ENCODE data around the gene NR1D1.

The NR1D1 gene

DNA sequence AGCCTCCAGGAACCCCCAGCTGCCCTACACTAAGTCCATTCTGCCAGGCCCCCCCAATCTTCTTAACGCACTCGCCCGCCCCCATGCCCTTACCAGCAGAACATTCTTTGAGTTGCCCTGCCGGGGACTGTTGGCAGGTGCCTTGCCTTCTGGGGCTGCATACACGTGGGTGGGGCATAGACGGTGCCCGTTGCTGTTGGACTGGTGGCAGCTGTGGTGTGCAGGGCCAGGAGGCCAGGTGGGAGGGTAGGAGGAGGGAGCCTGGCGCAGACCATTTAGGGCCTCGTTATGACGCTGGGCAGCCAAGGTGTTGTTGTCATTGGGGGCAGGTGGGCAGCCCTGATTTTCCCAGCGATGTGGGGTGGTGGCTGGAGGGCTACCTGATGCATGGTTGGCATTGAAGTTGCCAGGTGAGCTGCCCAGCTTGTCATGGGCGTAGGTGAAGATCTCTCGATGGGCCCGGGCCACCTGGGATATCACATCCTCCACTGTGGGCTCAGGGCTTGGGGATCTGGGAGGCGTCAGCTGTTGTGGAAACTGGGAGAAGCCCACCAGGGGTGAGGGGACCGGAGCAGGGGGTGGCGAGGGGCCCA lies 4.9 kb downstream of the NR1D1 start:
- 95% methylated on average over 17 of the region's 17 CpGs for WGBS, 2 experiments
- H3K27me3 ChIP-seq (ENCODE audit: control insufficient read depth, insufficient read depth, low read length, poor library complexity, severe bottlenecking): peaks cover 12% of the 10 kb centered on the region
- H3K4me1 ChIP-seq (ENCODE audit: control insufficient read depth, insufficient read depth, low read length): peaks cover 22% of the 10 kb centered on the region
- H3K36me3 ChIP-seq (ENCODE audit: control insufficient read depth, insufficient read depth, low read length): peaks cover 9% of the 10 kb centered on the region
- H3K27ac ChIP-seq (ENCODE audit: insufficient read depth, low read depth, low read length, poor library complexity, severe bottlenecking): no peak overlapping the region
- no peak overlapping the region for H3K4me3 ChIP-seq (ENCODE audit: insufficient read depth, low read depth, low read length)
- H3K9me3 ChIP-seq (ENCODE audit: control insufficient read depth, low read length): no peaks in the 10 kb centered on the region

DNA sequence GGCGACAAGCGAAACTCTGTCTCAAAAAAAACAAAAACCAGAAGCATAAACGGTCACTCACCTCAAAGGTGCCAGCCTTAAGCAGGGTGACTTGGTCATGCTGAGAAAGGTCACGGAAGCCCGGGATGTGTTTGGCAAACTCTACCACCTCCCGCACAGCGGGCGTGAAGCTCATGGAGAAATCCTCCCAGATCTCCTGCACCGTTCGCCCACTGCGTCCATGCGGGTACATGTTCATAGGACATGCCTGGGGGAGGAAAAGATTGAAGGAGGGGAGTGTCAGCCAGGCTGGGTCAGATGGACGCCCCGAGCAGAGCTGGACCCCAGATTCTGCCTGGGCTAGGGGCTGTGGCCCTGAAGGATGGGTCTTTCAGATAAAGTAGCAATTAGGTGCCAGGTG lies 5.5 kb downstream of the NR1D1 start:
- Histone ChIP-seq H3K4me3 (ENCODE audit: insufficient read depth, low read depth, low read length) (no peak overlapping the region), H3K9me3 (ENCODE audit: control insufficient read depth, low read length) (no peaks in the 10 kb centered on the region), H3K27me3 (ENCODE audit: control insufficient read depth, insufficient read depth, low read length, poor library complexity, severe bottlenecking) (peaks cover 7% of the 10 kb centered on the region), H3K27ac (ENCODE audit: insufficient read depth, low read depth, low read length, poor library complexity, severe bottlenecking) (no peak overlapping the region), H3K36me3 (ENCODE audit: control insufficient read depth, insufficient read depth, low read length) (peaks cover 9% of the 10 kb centered on the region), H3K4me1 (ENCODE audit: control insufficient read depth, insufficient read depth, low read length) (peaks cover 20% of the 10 kb centered on the region)
- WGBS, 2 experiments: 95 to 97% methylated on average over 14 of the region's 14 CpGs

DNA sequence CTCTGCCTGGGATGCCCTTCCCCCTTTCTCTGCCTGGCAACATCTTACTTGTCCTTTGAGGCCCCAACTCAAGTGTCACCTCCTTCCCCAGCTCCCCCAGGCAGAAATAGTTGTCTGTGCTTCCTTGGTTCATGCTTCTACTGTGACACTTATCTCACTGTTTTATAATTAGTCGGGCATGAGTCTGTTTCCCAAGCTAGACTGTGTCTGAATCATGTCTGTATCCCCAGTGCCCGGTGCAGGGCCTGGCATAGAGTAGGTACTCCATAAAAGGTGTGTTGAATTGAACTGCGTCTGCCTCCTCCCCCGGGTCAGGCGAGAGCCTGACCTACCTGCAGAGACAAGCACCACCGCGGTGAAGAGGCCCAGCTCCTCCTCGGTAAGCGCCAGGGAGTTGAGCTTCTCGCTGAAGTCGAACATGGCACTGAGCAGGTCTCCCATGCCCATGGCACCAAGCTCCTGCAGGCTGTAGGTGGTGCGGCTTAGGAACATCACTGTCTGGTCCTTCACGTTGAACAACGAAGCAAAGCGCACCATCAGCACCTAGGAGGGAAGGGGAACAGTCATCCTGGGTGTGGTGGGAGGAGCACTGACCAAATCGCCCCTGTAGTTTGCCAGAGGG lies 6.7 kb downstream of the NR1D1 start:
- H3K36me3 ChIP-seq (ENCODE audit: control insufficient read depth, insufficient read depth, low read length): peaks cover 13% of the 10 kb centered on the region

DNA sequence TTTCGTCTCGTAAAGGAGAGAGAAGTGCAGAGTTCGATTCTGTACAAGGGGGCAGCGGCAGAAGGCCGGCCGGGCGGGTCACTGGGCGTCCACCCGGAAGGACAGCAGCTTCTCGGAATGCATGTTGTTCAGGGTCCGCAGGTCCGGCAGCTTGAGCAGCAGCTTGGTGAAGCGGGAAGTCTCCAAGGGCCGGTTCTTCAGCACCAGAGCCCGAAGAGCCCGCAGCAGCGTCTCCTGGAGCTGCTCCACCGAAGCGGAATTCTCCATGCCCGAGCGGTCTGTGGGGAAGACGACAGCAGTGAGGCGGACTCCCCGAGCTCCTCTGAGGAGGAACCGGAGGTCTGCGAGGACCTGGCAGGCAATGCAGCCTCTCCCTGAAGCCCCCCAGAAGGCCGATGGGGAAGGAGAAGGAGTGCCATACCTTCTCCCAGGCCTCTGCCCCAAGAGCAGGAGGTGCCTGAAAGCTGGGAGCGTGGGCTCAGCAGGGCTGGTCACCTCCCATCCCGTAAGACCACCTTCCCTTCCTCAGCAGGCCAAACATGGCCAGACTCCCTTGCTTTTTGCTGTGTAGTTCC lies 7.3 kb downstream of the NR1D1 start:
- H3K27me3 ChIP-seq (ENCODE audit: control insufficient read depth, insufficient read depth, low read length, poor library complexity, severe bottlenecking): no peaks in the 10 kb centered on the region
- no peaks in the 10 kb centered on the region for H3K9me3 ChIP-seq (ENCODE audit: control insufficient read depth, low read length)
- peaks cover 13% of the 10 kb centered on the region for H3K36me3 ChIP-seq (ENCODE audit: control insufficient read depth, insufficient read depth, low read length)
- H3K4me3 ChIP-seq (ENCODE audit: insufficient read depth, low read depth, low read length): no peak overlapping the region
- H3K27ac ChIP-seq (ENCODE audit: insufficient read depth, low read depth, low read length, poor library complexity, severe bottlenecking): no peak overlapping the region
- peaks cover 7% of the 10 kb centered on the region for H3K4me1 ChIP-seq (ENCODE audit: control insufficient read depth, insufficient read depth, low read length)
- 93 to 96% methylated on average over 29 of the region's 29 CpGs for WGBS, 2 experiments

More for the DNA sequence above, 6.7 kb downstream of the NR1D1 start:
- Histone ChIP-seq H3K27me3 (ENCODE audit: control insufficient read depth, insufficient read depth, low read length, poor library complexity, severe bottlenecking) (no peaks in the 10 kb centered on the region), H3K27ac (ENCODE audit: insufficient read depth, low read depth, low read length, poor library complexity, severe bottlenecking) (no peak overlapping the region), H3K9me3 (ENCODE audit: control insufficient read depth, low read length) (no peaks in the 10 kb centered on the region), H3K4me1 (ENCODE audit: control insufficient read depth, insufficient read depth, low read length) (peaks cover 13% of the 10 kb centered on the region), H3K4me3 (ENCODE audit: insufficient read depth, low read depth, low read length) (no peak overlapping the region)
- WGBS, 2 experiments: 93 to 94% methylated on average over 16 of the region's 16 CpGs

DNA sequence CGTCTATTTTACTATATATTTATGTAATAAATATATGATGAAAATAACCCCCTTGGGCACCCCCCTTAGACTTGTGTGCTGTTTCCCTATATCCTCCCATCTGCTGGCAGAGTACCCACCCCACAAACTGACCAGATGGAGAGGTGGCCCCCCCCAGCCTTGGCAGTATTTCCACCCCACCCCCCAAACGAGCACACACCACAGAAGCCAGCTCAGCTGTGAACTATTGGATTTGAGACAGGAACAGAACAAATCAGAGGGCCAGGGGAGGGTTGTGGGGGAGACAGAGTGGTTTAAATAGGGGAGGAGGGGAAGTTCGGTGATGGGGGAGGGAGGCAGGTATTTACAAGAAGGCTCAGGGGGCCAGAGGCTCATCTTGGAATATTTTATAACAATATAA lies 7.8 kb downstream of the NR1D1 start:
- Histone ChIP-seq H3K9me3 (ENCODE audit: control insufficient read depth, low read length) (no peaks in the 10 kb centered on the region), H3K27me3 (ENCODE audit: control insufficient read depth, insufficient read depth, low read length, poor library complexity, severe bottlenecking) (no peaks in the 10 kb centered on the region), H3K27ac (ENCODE audit: insufficient read depth, low read depth, low read length, poor library complexity, severe bottlenecking) (no peak overlapping the region), H3K4me3 (ENCODE audit: insufficient read depth, low read depth, low read length) (no peak overlapping the region), H3K4me1 (ENCODE audit: control insufficient read depth, insufficient read depth, low read length) (peaks cover 5% of the 10 kb centered on the region), H3K36me3 (ENCODE audit: control insufficient read depth, insufficient read depth, low read length) (peaks cover 13% of the 10 kb centered on the region)
- 67 to 94% methylated on average over 1 to 2 of the region's 3 CpGs for WGBS, 2 experiments

DNA sequence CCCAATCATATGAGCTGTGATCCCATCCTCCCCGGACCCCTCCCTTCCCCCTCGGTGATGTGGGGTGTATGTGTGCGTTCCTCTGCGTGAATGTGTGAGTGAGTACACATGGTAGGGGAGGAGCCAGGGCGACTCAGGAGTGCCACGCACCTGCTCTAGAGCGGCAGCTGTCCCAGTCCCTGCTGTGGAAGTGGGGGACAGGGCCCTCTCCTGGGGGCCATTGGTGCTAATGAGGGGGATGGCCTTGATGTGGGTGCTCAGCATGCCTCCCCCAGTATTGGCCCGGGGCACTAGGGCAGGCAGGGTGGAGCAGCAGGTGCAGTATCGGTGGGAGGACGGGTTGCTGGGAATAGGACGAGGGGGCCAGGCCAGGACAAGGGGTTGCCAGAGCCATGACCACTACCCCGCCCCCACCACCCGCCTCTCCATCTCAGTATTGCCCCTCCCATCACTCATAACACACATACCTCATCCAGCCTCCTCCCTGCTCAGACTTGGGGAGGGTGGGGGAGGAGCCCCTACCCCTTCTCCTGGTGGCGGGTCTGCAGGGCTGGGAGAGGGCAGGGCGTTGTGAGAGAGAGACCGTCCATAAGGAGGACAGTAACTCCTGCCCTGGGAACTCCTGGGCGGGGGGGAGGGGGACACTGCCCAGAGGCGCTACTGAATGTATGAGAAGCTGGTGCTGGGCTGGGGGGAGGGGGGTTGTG lies 8.5 kb downstream of the NR1D1 start:
- peaks cover 19% of the 10 kb centered on the region for H3K36me3 ChIP-seq (ENCODE audit: control insufficient read depth, insufficient read depth, low read length)
- no peaks in the 10 kb centered on the region for H3K27me3 ChIP-seq (ENCODE audit: control insufficient read depth, insufficient read depth, low read length, poor library complexity, severe bottlenecking)
- no peak overlapping the region for H3K27ac ChIP-seq (ENCODE audit: insufficient read depth, low read depth, low read length, poor library complexity, severe bottlenecking)
- 66 to 69% methylated on average over 14 to 18 of the region's 18 CpGs for WGBS, 2 experiments
- H3K4me1 ChIP-seq (ENCODE audit: control insufficient read depth, insufficient read depth, low read length): peaks cover 5% of the 10 kb centered on the region
- H3K9me3 ChIP-seq (ENCODE audit: control insufficient read depth, low read length): no peaks in the 10 kb centered on the region
- no peak overlapping the region for H3K4me3 ChIP-seq (ENCODE audit: insufficient read depth, low read depth, low read length)

DNA sequence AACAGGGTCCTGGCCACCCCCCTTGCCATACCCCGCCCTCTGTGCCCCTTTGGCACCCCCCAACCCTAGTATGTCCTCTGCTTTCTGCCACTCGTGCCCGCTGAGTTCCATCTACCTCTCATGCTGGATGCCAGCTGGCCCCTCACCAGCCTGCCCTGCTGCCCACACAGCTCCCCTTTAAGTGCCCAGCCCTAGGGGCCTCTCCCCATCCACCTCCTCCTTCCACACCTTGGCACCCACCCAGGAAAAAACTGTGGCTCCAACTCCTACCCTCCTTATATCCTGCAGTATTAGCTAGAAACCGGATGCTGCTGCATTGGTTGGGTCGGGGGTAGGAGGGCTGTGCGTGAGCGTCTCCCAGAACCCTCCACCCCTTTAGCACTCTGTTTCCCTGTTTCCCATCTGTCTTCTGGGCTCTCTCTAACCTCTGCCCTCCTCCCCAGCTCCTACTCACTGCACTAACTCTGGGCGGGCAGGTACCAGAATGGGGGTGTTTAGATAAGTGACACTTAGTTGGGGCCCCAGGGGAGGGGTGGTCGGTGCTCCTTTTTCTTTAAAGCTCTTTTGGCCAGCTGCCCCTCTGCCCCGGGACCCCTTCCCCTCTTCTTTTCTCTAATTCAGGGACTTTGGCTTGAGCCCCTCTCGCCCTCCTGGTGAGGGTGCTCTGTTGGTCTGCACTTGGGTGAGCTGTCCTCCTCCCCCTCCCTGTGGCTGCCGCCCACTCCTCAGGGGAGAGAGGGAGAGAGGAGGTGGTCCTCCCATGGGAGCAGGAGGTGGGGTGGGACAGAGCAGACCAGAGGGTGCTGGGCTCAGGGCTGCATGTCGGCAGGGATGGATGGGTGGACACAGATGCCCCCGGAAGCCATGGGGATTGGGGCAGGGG lies 9.9 kb downstream of the NR1D1 start:
- H3K27ac ChIP-seq (ENCODE audit: insufficient read depth, low read depth, low read length, poor library complexity, severe bottlenecking): no peak overlapping the region
- peaks cover 5% of the 10 kb centered on the region for H3K4me1 ChIP-seq (ENCODE audit: control insufficient read depth, insufficient read depth, low read length)
- H3K27me3 ChIP-seq (ENCODE audit: control insufficient read depth, insufficient read depth, low read length, poor library complexity, severe bottlenecking): no peaks in the 10 kb centered on the region
- H3K36me3 ChIP-seq (ENCODE audit: control insufficient read depth, insufficient read depth, low read length): peaks cover 19% of the 10 kb centered on the region
- H3K9me3 ChIP-seq (ENCODE audit: control insufficient read depth, low read length): no peaks in the 10 kb centered on the region
- no peak overlapping the region for H3K4me3 ChIP-seq (ENCODE audit: insufficient read depth, low read depth, low read length)
- 83 to 85% methylated on average over 12 to 14 of the region's 14 CpGs for WGBS, 2 experiments

DNA sequence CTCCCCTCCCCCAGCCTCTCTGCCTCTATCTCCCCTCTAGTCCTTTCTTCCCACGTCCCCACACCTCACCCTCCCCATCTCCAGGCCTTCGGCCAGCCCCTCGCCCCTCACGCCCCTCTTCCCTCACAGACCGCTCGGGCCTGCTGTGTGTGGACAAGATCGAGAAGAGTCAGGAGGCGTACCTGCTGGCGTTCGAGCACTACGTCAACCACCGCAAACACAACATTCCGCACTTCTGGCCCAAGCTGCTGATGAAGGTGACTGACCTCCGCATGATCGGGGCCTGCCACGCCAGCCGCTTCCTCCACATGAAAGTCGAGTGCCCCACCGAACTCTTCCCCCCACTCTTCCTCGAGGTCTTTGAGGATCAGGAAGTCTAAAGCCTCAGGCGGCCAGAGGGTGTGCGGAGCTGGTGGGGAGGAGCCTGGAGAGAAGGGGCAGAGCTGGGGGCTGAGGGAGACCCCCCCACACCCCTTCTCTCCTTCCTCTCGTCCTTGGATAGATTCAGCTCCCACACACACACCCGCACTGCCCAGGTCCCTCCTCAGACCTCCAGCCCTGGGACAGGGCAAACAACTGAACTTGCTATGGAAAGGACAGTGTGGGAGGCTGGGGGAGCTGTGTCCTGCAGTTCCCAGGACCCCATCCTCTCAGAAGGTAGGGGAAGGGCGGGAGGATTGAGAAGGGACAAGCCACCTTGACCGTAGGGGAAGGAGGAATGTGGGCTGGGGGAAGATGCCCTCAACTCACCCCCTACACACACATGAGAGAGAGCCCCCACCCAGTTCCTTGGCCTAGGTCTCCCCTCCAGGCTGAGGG lies 11.1 kb downstream of the NR1D1 start:
- H3K36me3 ChIP-seq (ENCODE audit: control insufficient read depth, insufficient read depth, low read length): peaks cover 19% of the 10 kb centered on the region
- WGBS, 2 experiments: 89 to 90% methylated on average over 24 to 26 of the region's 26 CpGs
- no peak overlapping the region for H3K27ac ChIP-seq (ENCODE audit: insufficient read depth, low read depth, low read length, poor library complexity, severe bottlenecking)
- no peaks in the 10 kb centered on the region for H3K9me3 ChIP-seq (ENCODE audit: control insufficient read depth, low read length)
- H3K4me1 ChIP-seq (ENCODE audit: control insufficient read depth, insufficient read depth, low read length): peaks cover 5% of the 10 kb centered on the region
- H3K27me3 ChIP-seq (ENCODE audit: control insufficient read depth, insufficient read depth, low read length, poor library complexity, severe bottlenecking): no peaks in the 10 kb centered on the region
- H3K4me3 ChIP-seq (ENCODE audit: insufficient read depth, low read depth, low read length): no peak overlapping the region

DNA sequence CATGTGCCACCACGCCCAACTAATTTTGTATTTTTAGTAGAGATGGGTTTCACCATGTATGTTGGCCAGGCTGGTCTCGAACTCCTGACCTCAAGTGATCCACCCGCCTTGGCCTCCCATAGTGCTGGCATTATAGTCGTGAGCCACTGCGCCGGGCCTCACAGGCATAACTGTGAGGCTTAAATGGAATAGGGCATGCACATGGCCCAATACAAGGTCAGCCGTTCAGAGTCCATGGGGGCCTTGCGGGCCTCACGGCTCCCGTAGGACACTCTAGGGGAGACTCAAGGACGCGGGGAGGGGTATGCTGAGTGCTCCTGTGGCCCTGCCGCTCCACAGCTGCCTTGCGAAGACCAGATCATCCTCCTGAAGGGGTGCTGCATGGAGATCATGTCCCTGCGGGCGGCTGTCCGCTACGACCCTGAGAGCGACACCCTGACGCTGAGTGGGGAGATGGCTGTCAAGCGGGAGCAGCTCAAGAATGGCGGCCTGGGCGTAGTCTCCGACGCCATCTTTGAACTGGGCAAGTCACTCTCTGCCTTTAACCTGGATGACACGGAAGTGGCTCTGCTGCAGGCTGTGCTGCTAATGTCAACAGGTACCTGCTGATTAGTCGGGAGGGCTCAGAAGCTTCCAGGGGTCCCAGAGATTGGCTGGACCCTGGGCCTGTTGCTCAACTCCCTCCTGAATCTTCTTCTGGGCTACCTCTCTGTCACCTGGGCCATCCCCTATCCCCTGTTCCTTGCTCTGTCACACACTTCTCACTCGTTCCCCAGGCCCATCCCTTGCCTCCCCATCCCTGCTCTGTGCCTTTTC lies 12.3 kb downstream of the NR1D1 start:
- no peak overlapping the region for H3K27ac ChIP-seq (ENCODE audit: insufficient read depth, low read depth, low read length, poor library complexity, severe bottlenecking)
- peaks cover 5% of the 10 kb centered on the region for H3K4me1 ChIP-seq (ENCODE audit: control insufficient read depth, insufficient read depth, low read length)
- 93% methylated on average over 28 of the region's 28 CpGs for WGBS, 2 experiments
- H3K9me3 ChIP-seq (ENCODE audit: control insufficient read depth, low read length): no peaks in the 10 kb centered on the region
- no peaks in the 10 kb centered on the region for H3K27me3 ChIP-seq (ENCODE audit: control insufficient read depth, insufficient read depth, low read length, poor library complexity, severe bottlenecking)
- H3K36me3 ChIP-seq (ENCODE audit: control insufficient read depth, insufficient read depth, low read length): peaks cover 10% of the 10 kb centered on the region
- no peak overlapping the region for H3K4me3 ChIP-seq (ENCODE audit: insufficient read depth, low read depth, low read length)
